PC-3 (cell line): ENCODE data around the gene HSPA1A. TPM values are rescaled to one million over a fixed set of nuclear protein-coding genes. Genes with fewer than 3 reads are reported as not detected.

Source experiments
- ATAC-seq: fragments of 200-7000 bp; cut with Tn5 transposase; 2 replicates; pipeline ENCODE4 v1.9.1; 2020; ENCODE audit warnings: mild to moderate bottlenecking, moderate library complexity
- BruUV-seq: library from RNA; stranded (reverse); fragments of 400-500 nt; replicated peaks from 2 replicates; lab custom pipeline; 2021; lab: Mats Ljungman, UMichigan
- CTCF ChIA-PET: fragments of 300-600 bp; sonication (Branson Sonifier 250); formaldehyde crosslinking; loops from one replicate; lab custom pipeline; 2022; ENCODE audit warnings: antibody characterized with exemption; lab: Charles Lee
- POLR2A ChIA-PET: fragments of 300-600 bp; sonication (Branson Sonifier 250); formaldehyde crosslinking; loops from one replicate; lab custom pipeline; 2022; ENCODE audit warnings: antibody characterized with exemption; ENCODE audit not compliant: unreplicated experiment; lab: Charles Lee
- DNase-seq: peaks from one replicate; pipeline ENCODE4 v3.0.0-alpha.2; 2015
- H2AFZ ChIP-seq: fragments of 300-600 bp; sonication (generic); 2 replicates; pipeline ENCODE4 v1.6.0; 2016; ENCODE audit warnings: antibody characterized with exemption, low read length
- H3F3A ChIP-seq: fragments of 300-600 bp; sonication (generic); one replicate; pipeline ENCODE4 v1.6.0; 2017; ENCODE audit warnings: antibody characterized with exemption, low read length, control low read depth, mild to moderate bottlenecking; ENCODE audit not compliant: unreplicated experiment
- H3K27ac ChIP-seq: fragments of 300-600 bp; sonication (generic); 2 replicates; pipeline ENCODE4 v1.5.1; 2016; ENCODE audit warnings: mild to moderate bottlenecking, low read length
- H3K27me3 ChIP-seq: fragments of 300-600 bp; sonication (generic); 2 replicates; pipeline ENCODE4 v1.6.1; 2016; ENCODE audit warnings: low read length, mixed read lengths
- H3K36me3 ChIP-seq: fragments of 300-600 bp; sonication (generic); 2 replicates; pipeline ENCODE4 v1.6.1; 2016; ENCODE audit warnings: low read depth, mixed run types, low read length, mixed read lengths
- H3K4me1 ChIP-seq: fragments of 300-600 bp; sonication (generic); 2 replicates; pipeline ENCODE4 v1.5.1; 2016; ENCODE audit warnings: low read length; ENCODE audit not compliant: insufficient read depth
- H3K4me2 ChIP-seq: fragments of 300-600 bp; sonication (generic); 2 replicates; pipeline ENCODE4 v1.6.0; 2016; ENCODE audit warnings: low read length
- H3K4me3 ChIP-seq: fragments of 300-600 bp; sonication (generic); 2 replicates; pipeline ENCODE4 v1.5.1; 2016; ENCODE audit warnings: mild to moderate bottlenecking, low read length, mixed read lengths
- H3K79me2 ChIP-seq: fragments of 300-600 bp; sonication (generic); 2 replicates; pipeline ENCODE4 v1.6.1; 2017; ENCODE audit warnings: low read length, mixed read lengths
- H3K9ac ChIP-seq: fragments of 300-600 bp; sonication (generic); 2 replicates; pipeline ENCODE4 v1.6.0; 2016; ENCODE audit warnings: mild to moderate bottlenecking, low read length
- H3K9me2 ChIP-seq: fragments of 300-600 bp; sonication (generic); replicated peaks from 2 replicates; pipeline ENCODE4 v1.6.1; 2016; ENCODE audit warnings: mixed run types, low read length, mixed read lengths
- H3K9me3 ChIP-seq: fragments of 300-600 bp; sonication (generic); 2 replicates; pipeline ENCODE4 v1.6.1; 2016; ENCODE audit warnings: low read length, mixed read lengths
- H4K20me1 ChIP-seq: fragments of 300-600 bp; sonication (generic); 2 replicates; pipeline ENCODE4 v1.6.1; 2016; ENCODE audit warnings: low read length, mixed read lengths
- EZH2 ChIP-seq: fragments of 300-600 bp; sonication (generic); IDR thresholded peaks from one replicate; pipeline ENCODE4 v1.6.1; 2017; ENCODE audit warnings: antibody characterized with exemption, mild to moderate bottlenecking, low read length; ENCODE audit not compliant: unreplicated experiment
- EZH2phosphoT487 ChIP-seq: fragments of 300-600 bp; sonication (generic); IDR thresholded peaks from 2 replicates; pipeline ENCODE4 v1.6.1; 2018; ENCODE audit warnings: mild to moderate bottlenecking, antibody characterized with exemption, low read length, borderline replicate concordance
- intact Hi-C: fragments of 100-400 bp; cut with micrococcal nuclease; formaldehyde crosslinking; loops from 2 replicates; pipeline ENCODE4 v1.9.0; 2023
- total RNA-seq: library from RNA; depleted of rRNA; stranded (reverse); fragments of >200 nt; gene quantifications from 2 replicates; pipeline ENCODE4 v1.2.3, GENCODE V29; 2014
- TF ChIP-seq, protein P1 (sequence below): fragments of 300-600 bp; sonication (generic); conservative IDR thresholded peaks from 2 replicates; pipeline ENCODE4 v1.5.1; 2017; ENCODE audit warnings: antibody characterized with exemption, low read depth, mild to moderate bottlenecking, low read length

Gene HSPA1A
- total RNA-seq, 1 experiment from 2014 or later, result 269 TPM

DNA sequence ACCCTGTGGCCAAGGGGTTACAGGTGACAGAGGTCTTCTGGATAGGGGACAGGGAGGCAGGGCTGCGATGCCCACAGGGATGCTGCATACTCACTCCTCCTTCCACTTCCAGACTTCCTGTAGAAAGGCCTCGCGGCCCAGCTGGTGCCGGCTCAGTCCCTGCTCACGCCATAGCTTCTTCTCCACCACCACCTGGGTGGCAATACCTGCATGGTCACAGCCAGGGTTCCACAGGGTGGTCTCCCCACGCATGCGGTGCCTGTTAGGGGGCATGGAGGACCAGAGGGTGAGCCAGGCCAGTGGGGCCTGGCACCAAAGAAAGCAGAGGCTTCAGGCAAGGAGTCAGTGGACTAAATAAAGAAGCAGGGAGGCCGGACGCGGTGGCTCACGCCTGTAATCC lies 29.9 kb upstream of the HSPA1A start:
- BruUV-seq, result no TSS peak
- H2AFZ ChIP-seq, result no peak overlapping the region
- H3K27ac ChIP-seq, result no peak overlapping the region
- no peaks in the 10 kb centered on the region for H3K27me3 ChIP-seq
- no peak overlapping the region for H3K4me3 ChIP-seq
- no peak for DNase-seq
- ATAC-seq, result no peak
- POLR2A ChIA-PET, result interaction anchor here (0.8 kb wide), 1 partner anchor 42 kb away, joined by 4 read pairs; no protein-coding TSS in a partner anchor
- no peaks in the 10 kb centered on the region for H3K4me1 ChIP-seq
- intact Hi-C loops, result no loop called here
- H3K36me3 ChIP-seq, result peaks cover 44% of the 10 kb centered on the region
- H3K9me2 ChIP-seq, result no peaks in the 10 kb centered on the region
- peaks cover 9% of the 10 kb centered on the region for H3K79me2 ChIP-seq
- H3K9me3 ChIP-seq, result no peaks in the 10 kb centered on the region
- H3K4me2 ChIP-seq, result no peak overlapping the region
- no peaks in the 10 kb centered on the region for H4K20me1 ChIP-seq
- no peak overlapping the region for H3K9ac ChIP-seq
- H3F3A ChIP-seq, result no peaks in the 10 kb centered on the region
- CTCF ChIA-PET, result no interaction called here
- TF ChIP-seq, protein P1, sequence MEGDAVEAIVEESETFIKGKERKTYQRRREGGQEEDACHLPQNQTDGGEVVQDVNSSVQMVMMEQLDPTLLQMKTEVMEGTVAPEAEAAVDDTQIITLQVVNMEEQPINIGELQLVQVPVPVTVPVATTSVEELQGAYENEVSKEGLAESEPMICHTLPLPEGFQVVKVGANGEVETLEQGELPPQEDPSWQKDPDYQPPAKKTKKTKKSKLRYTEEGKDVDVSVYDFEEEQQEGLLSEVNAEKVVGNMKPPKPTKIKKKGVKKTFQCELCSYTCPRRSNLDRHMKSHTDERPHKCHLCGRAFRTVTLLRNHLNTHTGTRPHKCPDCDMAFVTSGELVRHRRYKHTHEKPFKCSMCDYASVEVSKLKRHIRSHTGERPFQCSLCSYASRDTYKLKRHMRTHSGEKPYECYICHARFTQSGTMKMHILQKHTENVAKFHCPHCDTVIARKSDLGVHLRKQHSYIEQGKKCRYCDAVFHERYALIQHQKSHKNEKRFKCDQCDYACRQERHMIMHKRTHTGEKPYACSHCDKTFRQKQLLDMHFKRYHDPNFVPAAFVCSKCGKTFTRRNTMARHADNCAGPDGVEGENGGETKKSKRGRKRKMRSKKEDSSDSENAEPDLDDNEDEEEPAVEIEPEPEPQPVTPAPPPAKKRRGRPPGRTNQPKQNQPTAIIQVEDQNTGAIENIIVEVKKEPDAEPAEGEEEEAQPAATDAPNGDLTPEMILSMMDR, result no peak

DNA sequence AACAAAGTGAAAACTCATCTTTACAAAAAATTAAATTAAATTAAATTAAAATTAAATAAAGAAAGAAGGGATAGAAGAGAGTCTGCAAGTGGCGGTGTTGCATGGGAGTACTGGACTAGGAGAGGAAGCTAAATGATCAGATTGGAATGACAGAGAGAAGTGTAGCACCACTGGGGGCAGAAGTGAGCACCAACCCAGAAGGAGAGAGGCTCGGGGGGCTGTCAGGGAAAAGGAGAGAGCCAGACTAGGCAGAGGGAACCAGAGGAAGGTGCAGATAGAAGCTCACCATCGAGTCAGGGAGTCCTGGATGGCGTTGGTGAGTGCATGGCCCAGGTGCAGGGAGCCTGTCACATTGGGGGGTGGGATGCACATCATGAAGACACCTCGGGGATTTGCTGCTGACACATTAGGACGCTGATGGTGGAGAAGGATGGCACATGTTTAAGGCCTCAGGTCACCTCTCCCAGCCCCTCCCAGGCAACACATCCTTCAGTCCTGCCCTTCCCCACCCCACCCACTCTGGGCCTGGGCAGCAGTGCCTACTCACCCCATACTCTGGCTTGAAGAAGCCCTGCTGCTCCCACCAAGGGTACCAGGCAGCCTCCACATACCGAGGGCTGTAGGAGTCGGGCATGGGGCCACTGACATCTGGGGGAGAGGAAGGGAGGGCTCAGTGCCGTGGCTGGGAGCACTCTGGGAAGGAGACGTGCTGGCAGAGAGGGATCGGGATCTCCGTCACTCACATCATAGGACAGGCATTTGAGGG lies 23.8 kb upstream of the HSPA1A start:
- Histone ChIP-seq H3K79me2 (peaks cover 56% of the 10 kb centered on the region), H3K27me3 (no peaks in the 10 kb centered on the region), H3K27ac (no peak overlapping the region), H2AFZ (no peak overlapping the region), H3K4me3 (peak overlapping the region; percentile 87; the same call in 1 of the 2 replicates), H4K20me1 (no peaks in the 10 kb centered on the region), H3K36me3 (peaks cover 20% of the 10 kb centered on the region; the same call in 1 of the 2 replicates), H3K9ac (no peak overlapping the region), H3K4me2 (peak overlapping the region; percentile 95), H3K9me3 (no peaks in the 10 kb centered on the region), H3K4me1 (peaks cover 24% of the 10 kb centered on the region), H3F3A (no peaks in the 10 kb centered on the region), H3K9me2 (no peaks in the 10 kb centered on the region)
- POLR2A ChIA-PET, result interaction anchor here (0.7 to 1.5 kb wide), 3 partner anchors 24 to 61 kb away, joined by 3 to 6 read pairs (median 4); partner anchors contain the start of genes HSPA1A and HSPA1B
- intact Hi-C loops, result no loop called here
- DNase-seq (peak; percentile 53), ATAC-seq (no peak)
- BruUV-seq, result no TSS peak
- CTCF ChIA-PET, result interaction anchor here (0.5 to 1.0 kb wide), 4 partner anchors 15 to 390 kb away, joined by 3 to 5 read pairs (median 4); partner anchors contain the start of gene LSM2
- no peak for TF ChIP-seq EZH2
- TF ChIP-seq, protein P1, result peak; percentile 62

DNA sequence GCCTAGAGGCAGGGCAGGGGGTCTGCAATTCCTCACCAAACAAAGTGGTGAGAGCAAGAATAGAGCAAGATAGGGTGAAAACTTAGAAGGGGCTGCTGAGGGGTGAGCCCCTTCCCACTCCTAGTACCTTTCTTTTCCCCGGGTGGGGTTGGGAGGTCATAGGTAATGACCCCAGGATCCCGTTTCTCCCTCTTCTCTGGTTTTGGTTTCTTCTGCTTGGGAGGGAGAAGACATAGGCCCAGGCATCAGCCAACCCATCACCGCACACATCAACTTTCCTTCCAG lies 23.3 kb upstream of the HSPA1A start:
- intact Hi-C loops, result no loop called here

More for the DNA sequence above, 23.3 kb upstream of the HSPA1A start:
- TF ChIP-seq, protein P1, result no peak
- TF ChIP-seq EZH2phosphoT487 (no peak), EZH2 (no peak)
- Histone ChIP-seq H3F3A (no peaks in the 10 kb centered on the region), H3K4me1 (peaks cover 24% of the 10 kb centered on the region), H4K20me1 (no peaks in the 10 kb centered on the region), H3K27ac (peak overlapping the region; percentile 80), H3K79me2 (peaks cover 56% of the 10 kb centered on the region), H3K9me2 (no peaks in the 10 kb centered on the region), H3K9ac (peak overlapping the region; percentile 77), H3K4me2 (peak overlapping the region; percentile 95), H2AFZ (no peak overlapping the region), H3K9me3 (no peaks in the 10 kb centered on the region), H3K4me3 (peak overlapping the region; percentile 87), H3K27me3 (no peaks in the 10 kb centered on the region), H3K36me3 (peaks cover 20% of the 10 kb centered on the region; the same call in 1 of the 2 replicates)
- CTCF ChIA-PET, result no interaction called here
- BruUV-seq, result no TSS peak
- POLR2A ChIA-PET, result interaction anchor here (0.7 to 1.5 kb wide), 2 partner anchors 36 to 62 kb away, joined by 3 to 6 read pairs; partner anchors contain the start of gene HSPA1B
- no peak for ATAC-seq
- no peak for DNase-seq
